ENCODE results near the gene RBKS. TPM values are rescaled to one million over a fixed set of nuclear protein-coding genes. Genes with fewer than 3 reads are reported as not detected.

RBKS gene
- total and polyA plus RNA-seq, 2 of the 13 experiments (the other 11 are each of a cell fraction or from before 2014, with no cell fraction given): 7.7 to 8.3 TPM

GRCh38 chr2:27752551-27753237 lies 137.5 kb downstream of the RBKS start (continued):
- no peak for TF ChIP-seq ZNF646 (CRISPR knock-in tag; IDR thresholded peaks at IDR 0.05)
- TF ChIP-seq TFDP2 (CRISPR knock-in tag; IDR thresholded peaks at IDR 0.05): no peak
- no peak for TF ChIP-seq TMF1 (CRISPR knock-in tag; IDR thresholded peaks at IDR 0.05; ENCODE audit: low read depth)
- 0 out of 2 replicates have a peak, but pooled peaks have one; percentile 12 for TF ChIP-seq ZSCAN31 (CRISPR knock-in tag; IDR thresholded peaks at IDR 0.05; ENCODE audit: low read depth)
- no peak for TF ChIP-seq CCAR2 (optimal IDR thresholded peaks at IDR 0.05; ENCODE audit: low read depth, low read length)
- TF ChIP-seq CSRNP1 (CRISPR knock-in tag; IDR thresholded peaks at IDR 0.05): no peak
- no peak for TF ChIP-seq IRF9 (CRISPR knock-in tag; IDR thresholded peaks at IDR 0.05; ENCODE audit: borderline replicate concordance)
- TF ChIP-seq ZBTB1 (CRISPR knock-in tag; IDR thresholded peaks at IDR 0.05; ENCODE audit: borderline replicate concordance): no peak
- no peak; the same call in 1 of the 2 replicates for TF ChIP-seq ZNF687 (CRISPR knock-in tag; IDR thresholded peaks at IDR 0.05)
- peak; percentile 74 for TF ChIP-seq POLR2AphosphoS5 (IDR thresholded peaks at IDR 0.05; ENCODE audit: low read depth, low read length)

All from HepG2 (cell line).